ENCODE data around the gene ERO1B. TPM values are rescaled to one million over a fixed set of nuclear protein-coding genes. Genes with fewer than 3 reads are reported as not detected.

The ERO1B gene
- total RNA-seq, 4 donors from 2014 or later, result 4.6 to 15.7 (median 8.5) TPM

- Histone ChIP-seq H3K4me3 (no peak overlapping the region), H3K27me3 (no peaks in the 10 kb centered on the region), H3K27ac (no peak overlapping the region), H3K9me3 (no peaks in the 10 kb centered on the region), H3K36me3 (no peaks in the 10 kb centered on the region), H3K4me1 (no peaks in the 10 kb centered on the region)
- no peak for TF ChIP-seq POLR2AphosphoS5 (IDR thresholded peaks at IDR 0.05)
- TF ChIP-seq POLR2A (IDR thresholded peaks at IDR 0.05), result no peak
- no peak for TF ChIP-seq EP300 (IDR thresholded peaks at IDR 0.05; ENCODE audit: low read depth)
- no peak for TF ChIP-seq CTCF (IDR thresholded peaks at IDR 0.05)
- intact Hi-C loops (cut with DNase I; ENCODE audit: low total_unique reads) (no loop called here), in situ Hi-C loops (cut with MboI; ENCODE audit: low pct_ligation_motif_present in 1 of 4, low pct_unique_long_range_greater_than_20kb in 1 of 4, low sequenced_read_pairs in 3 of 4) (no loop called here)
- DNase-seq, result no peak
- WGBS, 2 donors (ENCODE audit: low coverage in 1 of 2), result 76 to 90% methylated on average over 6 to 8 of the region's 8 CpGs
These were observed 15.4 kb upstream of the ERO1B start for GRCh38 chr1:236297161-236297560.

GRCh38 chr1:236292425-236292824 lies 10.7 kb upstream of the ERO1B start:
- Histone ChIP-seq H3K36me3 (no peaks in the 10 kb centered on the region), H3K27ac (no peak overlapping the region), H3K27me3 (no peaks in the 10 kb centered on the region), H3K4me3 (no peak overlapping the region), H3K4me1 (no peaks in the 10 kb centered on the region), H3K9me3 (no peaks in the 10 kb centered on the region)
- intact Hi-C loops (cut with DNase I; ENCODE audit: low total_unique reads), result no loop called here
- in situ Hi-C loops (cut with MboI; ENCODE audit: low pct_ligation_motif_present in 1 of 4, low pct_unique_long_range_greater_than_20kb in 1 of 4, low sequenced_read_pairs in 3 of 4), result no loop called here
- TF ChIP-seq POLR2AphosphoS5 (IDR thresholded peaks at IDR 0.05), result no peak
- no peak for TF ChIP-seq POLR2A (IDR thresholded peaks at IDR 0.05)
- no peak for TF ChIP-seq EP300 (IDR thresholded peaks at IDR 0.05; ENCODE audit: low read depth)
- no peak for TF ChIP-seq CTCF (IDR thresholded peaks at IDR 0.05)
- WGBS, 2 donors (ENCODE audit: low coverage in 1 of 2), result 77 to 86% methylated on average over 3 of the region's 3 CpGs
- no peak for DNase-seq

GRCh38 chr1:236289492-236290131 lies 7.9 kb upstream of the ERO1B start:
- Histone ChIP-seq H3K4me1 (no peaks in the 10 kb centered on the region), H3K36me3 (no peaks in the 10 kb centered on the region), H3K27me3 (no peaks in the 10 kb centered on the region), H3K4me3 (no peak overlapping the region), H3K27ac (no peak overlapping the region), H3K9me3 (no peaks in the 10 kb centered on the region)
- in situ Hi-C loops (cut with MboI; ENCODE audit: low pct_ligation_motif_present in 1 of 4, low pct_unique_long_range_greater_than_20kb in 1 of 4, low sequenced_read_pairs in 3 of 4), result no loop called here
- no peak for DNase-seq
- intact Hi-C loops (cut with DNase I; ENCODE audit: low total_unique reads), result no loop called here
- WGBS, 2 donors (ENCODE audit: low coverage in 1 of 2), result 92 to 100% methylated on average over 1 of the region's 1 CpG
- TF ChIP-seq EP300 (IDR thresholded peaks at IDR 0.05; ENCODE audit: low read depth) (no peak), POLR2A (IDR thresholded peaks at IDR 0.05) (no peak), CTCF (IDR thresholded peaks at IDR 0.05) (no peak), POLR2AphosphoS5 (IDR thresholded peaks at IDR 0.05) (no peak)

GRCh38 chr1:236288620-236288976 lies 6.8 kb upstream of the ERO1B start:
- no peak overlapping the region for H3K4me3 ChIP-seq
- H3K9me3 ChIP-seq, result no peaks in the 10 kb centered on the region
- no peaks in the 10 kb centered on the region for H3K27me3 ChIP-seq
- intact Hi-C loops (cut with DNase I; ENCODE audit: low total_unique reads) (no loop called here), in situ Hi-C loops (cut with MboI; ENCODE audit: low pct_ligation_motif_present in 1 of 4, low pct_unique_long_range_greater_than_20kb in 1 of 4, low sequenced_read_pairs in 3 of 4) (no loop called here)
- no peaks in the 10 kb centered on the region for H3K36me3 ChIP-seq
- 76 to 88% methylated on average over 5 of the region's 5 CpGs for WGBS, 2 donors (ENCODE audit: low coverage in 1 of 2)
- H3K4me1 ChIP-seq, result no peaks in the 10 kb centered on the region
- TF ChIP-seq POLR2AphosphoS5 (IDR thresholded peaks at IDR 0.05) (no peak), POLR2A (IDR thresholded peaks at IDR 0.05) (no peak), CTCF (IDR thresholded peaks at IDR 0.05) (no peak), EP300 (IDR thresholded peaks at IDR 0.05; ENCODE audit: low read depth) (no peak)
- no peak overlapping the region for H3K27ac ChIP-seq
- no peak for DNase-seq
